ENCODE results near the gene SWI5.

The SWI5 gene

DNA sequence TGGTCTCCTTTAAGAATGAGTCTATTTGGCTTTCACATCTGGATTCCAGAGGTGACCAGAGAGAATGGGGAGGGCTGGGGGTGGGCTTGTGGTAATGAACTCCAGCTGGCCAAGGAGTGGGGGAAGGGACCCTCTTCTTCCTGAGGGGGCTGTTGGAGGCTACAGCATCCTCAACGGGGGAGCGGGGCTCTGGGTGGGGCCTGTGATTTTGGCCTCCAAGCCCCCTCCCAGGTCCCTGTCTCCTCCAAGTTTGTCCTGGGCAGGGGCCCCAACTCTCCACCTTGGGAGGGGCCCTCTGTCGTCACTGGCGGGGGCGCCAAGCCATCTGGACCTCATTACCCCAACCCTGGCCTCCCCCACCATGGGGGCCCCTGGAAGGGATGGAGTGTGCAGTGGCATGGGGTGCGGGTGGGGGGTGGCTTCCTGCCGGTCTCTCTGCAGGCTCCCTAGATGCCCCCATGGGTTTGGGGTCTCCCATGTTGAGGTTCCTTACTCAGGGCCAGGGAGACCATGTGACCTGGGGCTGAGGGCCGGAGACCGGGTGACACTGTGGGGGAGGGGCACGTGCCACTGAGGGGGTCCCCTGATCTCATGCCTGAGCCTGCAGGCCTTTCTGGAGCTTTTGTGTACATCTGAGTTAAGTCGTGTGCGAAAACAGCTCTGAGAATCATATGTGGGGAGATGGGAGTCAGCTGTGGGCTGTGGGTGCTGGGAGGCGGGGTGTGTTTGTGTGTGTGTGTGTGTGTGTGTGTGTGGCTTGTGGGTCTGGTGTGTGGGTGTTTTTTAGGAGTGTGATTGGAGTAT lies 32.7 kb upstream of the SWI5 start:
- Histone ChIP-seq H3K4me3 (ENCODE audit: low read length in 2 of 2) (no peak overlapping the region), H3K4me1 (ENCODE audit: control insufficient read depth in 2 of 2, insufficient read depth in 1 of 2, low read depth in 1 of 2, low read length in 2 of 2) (peaks cover 15 to 25% of the 10 kb centered on the region in 2 donors), H3K18ac (ENCODE audit: low read length) (peak overlapping the region; percentile 64), H3K79me1 (ENCODE audit: low read depth, low read length) (no peaks in the 10 kb centered on the region), H3K9ac (ENCODE audit: low read depth, low read length, poor library complexity) (no peak overlapping the region), H2AFZ (ENCODE audit: low read length) (no peak overlapping the region), H2BK120ac (ENCODE audit: low read depth, low read length) (no peak overlapping the region), H2BK15ac (ENCODE audit: low read length) (no peak overlapping the region), H3K4ac (ENCODE audit: low read length) (no peak overlapping the region), H3K27ac (replicated peaks; ENCODE audit: low read length) (no peak overlapping the region), H3K27me3 (ENCODE audit: control insufficient read depth in 3 of 3, insufficient read depth in 3 of 3, low read depth in 1 of 3, low read length in 3 of 3) (no peaks in the 10 kb centered on the region), H3K9me3 (replicated peaks in 1 of 2; ENCODE audit: control insufficient read depth in 2 of 2, insufficient read depth in 1 of 2, low read depth in 1 of 2, low read length in 2 of 2) (no peaks in the 10 kb centered on the region), H2AK5ac (ENCODE audit: low read depth, low read length) (peak overlapping the region; percentile 43), H2BK5ac (ENCODE audit: low read length) (no peak overlapping the region), H2BK12ac (ENCODE audit: low read length) (no peak overlapping the region), H3K14ac (ENCODE audit: low read length) (no peak overlapping the region), H3K36me3 (replicated peaks in 1 of 2; ENCODE audit: control insufficient read depth in 2 of 2, insufficient read depth in 2 of 2, low read length in 2 of 2) (peaks cover 29 to 33% of the 10 kb centered on the region in 2 donors), H4K8ac (ENCODE audit: low read depth, low read length) (no peak overlapping the region), H4K91ac (ENCODE audit: low read depth, low read length, poor library complexity) (no peak overlapping the region), H3K23ac (ENCODE audit: low read depth, low read length, poor library complexity) (no peak overlapping the region), H3K4me2 (ENCODE audit: insufficient read depth, low read length, poor library complexity, severe bottlenecking) (no peak overlapping the region)
- no CpG with 5 or more reads among the region's 13 CpGs for WGBS, 2 donors (ENCODE audit: extremely low coverage in 2 of 2, insufficient read length in 2 of 2, insufficient replicate concordance in 1 of 2)
- no peak for DNase-seq (ENCODE audit: low spot score)

DNA sequence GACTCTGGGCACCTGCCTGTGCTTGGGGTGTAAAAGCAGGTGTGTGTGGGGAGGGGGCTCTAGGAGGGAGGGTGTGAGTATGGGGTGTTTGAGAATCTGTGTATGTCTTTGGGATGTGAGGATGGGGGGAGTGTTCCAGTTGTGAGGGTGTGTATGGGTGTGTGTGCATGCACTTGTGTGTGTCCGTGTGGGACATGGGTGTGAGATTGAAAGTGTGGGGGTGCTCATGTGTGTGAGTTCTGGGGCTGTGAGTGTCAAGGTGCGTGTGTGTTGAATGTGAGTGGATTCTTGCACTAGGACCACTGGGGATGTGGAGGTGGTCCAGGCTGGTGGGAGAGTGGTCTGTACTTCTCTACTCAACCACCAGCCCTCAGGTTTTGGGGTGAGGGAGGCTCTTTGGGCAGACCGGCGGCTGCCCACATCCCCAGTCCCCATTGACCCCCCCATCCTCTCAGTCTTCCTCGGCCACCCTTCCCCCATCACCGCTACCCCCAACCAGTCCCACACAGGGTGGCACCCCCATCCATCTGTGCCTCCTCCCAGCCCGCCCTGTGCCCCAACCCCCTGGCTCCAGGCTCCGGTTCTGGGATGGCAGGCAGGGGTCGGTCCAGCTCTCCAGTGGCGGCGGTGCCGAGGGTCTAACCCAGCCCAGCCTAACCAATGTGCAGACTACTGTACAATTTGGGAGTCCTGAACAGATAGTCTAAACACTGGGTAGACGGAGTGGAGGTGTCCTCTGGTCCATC lies 31.8 kb upstream of the SWI5 start:
- Histone ChIP-seq H3K14ac (ENCODE audit: low read length) (no peak overlapping the region), H3K9me3 (replicated peaks in 1 of 2; ENCODE audit: control insufficient read depth in 2 of 2, insufficient read depth in 1 of 2, low read depth in 1 of 2, low read length in 2 of 2) (peaks cover 0 to 1% of the 10 kb centered on the region in 2 donors), H3K4me2 (ENCODE audit: insufficient read depth, low read length, poor library complexity, severe bottlenecking) (no peak overlapping the region), H4K8ac (ENCODE audit: low read depth, low read length) (no peak overlapping the region), H3K4me3 (ENCODE audit: low read length in 2 of 2) (peak overlapping the region in 1 of 2 donors; percentile 5), H2BK15ac (ENCODE audit: low read length) (no peak overlapping the region), H2AFZ (ENCODE audit: low read length) (peak overlapping the region; percentile 67), H3K4me1 (ENCODE audit: control insufficient read depth in 2 of 2, insufficient read depth in 1 of 2, low read depth in 1 of 2, low read length in 2 of 2) (peaks cover 15 to 25% of the 10 kb centered on the region in 2 donors), H3K27me3 (ENCODE audit: control insufficient read depth in 3 of 3, insufficient read depth in 3 of 3, low read depth in 1 of 3, low read length in 3 of 3) (no peaks in the 10 kb centered on the region), H3K79me1 (ENCODE audit: low read depth, low read length) (no peaks in the 10 kb centered on the region), H2BK120ac (ENCODE audit: low read depth, low read length) (no peak overlapping the region), H3K4ac (ENCODE audit: low read length) (no peak overlapping the region), H2BK12ac (ENCODE audit: low read length) (no peak overlapping the region), H2AK5ac (ENCODE audit: low read depth, low read length) (peak overlapping the region; percentile 60), H3K27ac (replicated peaks; ENCODE audit: low read length) (no peak overlapping the region), H3K9ac (ENCODE audit: low read depth, low read length, poor library complexity) (peak overlapping the region; percentile 63), H3K18ac (ENCODE audit: low read length) (peak overlapping the region; percentile 83), H3K36me3 (replicated peaks in 1 of 2; ENCODE audit: control insufficient read depth in 2 of 2, insufficient read depth in 2 of 2, low read length in 2 of 2) (peaks cover 28 to 32% of the 10 kb centered on the region in 2 donors), H3K23ac (ENCODE audit: low read depth, low read length, poor library complexity) (peak overlapping the region; percentile 75), H2BK5ac (ENCODE audit: low read length) (no peak overlapping the region), H4K91ac (ENCODE audit: low read depth, low read length, poor library complexity) (no peak overlapping the region)
- WGBS, 2 donors (ENCODE audit: extremely low coverage in 2 of 2, insufficient read length in 2 of 2, insufficient replicate concordance in 1 of 2), result no CpG with 5 or more reads among the region's 13 CpGs
- no peak for DNase-seq (ENCODE audit: low spot score)

DNA sequence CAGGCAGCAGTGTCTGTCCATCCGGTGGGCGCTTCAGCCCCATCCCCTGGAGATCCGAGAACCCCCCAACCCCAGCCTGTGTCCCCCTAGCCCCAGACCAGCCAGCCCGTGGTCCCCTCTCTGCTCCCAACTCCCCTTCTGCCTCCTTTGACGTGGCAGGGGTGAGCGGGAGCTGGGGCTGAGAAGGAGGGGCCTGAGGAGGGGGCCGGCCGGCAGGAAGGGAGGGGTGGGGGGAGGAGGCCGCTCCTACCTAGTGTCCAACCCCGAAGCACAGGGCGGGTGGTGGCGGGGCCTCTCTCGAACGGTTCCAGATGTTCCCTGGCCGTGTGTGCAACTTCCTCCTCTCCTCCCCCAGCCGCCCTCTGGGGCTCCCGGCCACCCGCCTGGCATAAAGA lies 31.2 kb upstream of the SWI5 start:
- no peak overlapping the region for H3K27ac ChIP-seq (replicated peaks; ENCODE audit: low read length)
- H3K4me3 ChIP-seq (ENCODE audit: low read length in 2 of 2), result no peak overlapping the region

More for the DNA sequence above, 31.2 kb upstream of the SWI5 start:
- no peak overlapping the region for H2BK120ac ChIP-seq (ENCODE audit: low read depth, low read length)
- H3K4ac ChIP-seq (ENCODE audit: low read length), result no peak overlapping the region
- no peaks in the 10 kb centered on the region for H3K79me1 ChIP-seq (ENCODE audit: low read depth, low read length)
- H3K4me1 ChIP-seq (ENCODE audit: control insufficient read depth in 2 of 2, insufficient read depth in 1 of 2, low read depth in 1 of 2, low read length in 2 of 2), result peaks cover 15 to 25% of the 10 kb centered on the region in 2 donors
- no peak overlapping the region for H4K91ac ChIP-seq (ENCODE audit: low read depth, low read length, poor library complexity)
- H3K36me3 ChIP-seq (replicated peaks in 1 of 2; ENCODE audit: control insufficient read depth in 2 of 2, insufficient read depth in 2 of 2, low read length in 2 of 2), result peaks cover 27 to 28% of the 10 kb centered on the region in 2 donors
- peaks cover 0 to 1% of the 10 kb centered on the region in 2 donors for H3K9me3 ChIP-seq (replicated peaks in 1 of 2; ENCODE audit: control insufficient read depth in 2 of 2, insufficient read depth in 1 of 2, low read depth in 1 of 2, low read length in 2 of 2)
- H3K4me2 ChIP-seq (ENCODE audit: insufficient read depth, low read length, poor library complexity, severe bottlenecking), result no peak overlapping the region
- peak overlapping the region; percentile 67 for H2AFZ ChIP-seq (ENCODE audit: low read length)
- DNase-seq (ENCODE audit: low spot score), result no peak
- peaks cover 0 to 3% (median 0%) of the 10 kb centered on the region in 3 experiments for H3K27me3 ChIP-seq (ENCODE audit: control insufficient read depth in 3 of 3, insufficient read depth in 3 of 3, low read depth in 1 of 3, low read length in 3 of 3)
- no CpG with 5 or more reads among the region's 18 CpGs for WGBS, 2 donors (ENCODE audit: extremely low coverage in 2 of 2, insufficient read length in 2 of 2, insufficient replicate concordance in 1 of 2)
- no peak overlapping the region for H2BK15ac ChIP-seq (ENCODE audit: low read length)
- H2AK5ac ChIP-seq (ENCODE audit: low read depth, low read length), result peak overlapping the region; percentile 60
- H3K14ac ChIP-seq (ENCODE audit: low read length), result no peak overlapping the region
- no peak overlapping the region for H3K9ac ChIP-seq (ENCODE audit: low read depth, low read length, poor library complexity)
- no peak overlapping the region for H3K23ac ChIP-seq (ENCODE audit: low read depth, low read length, poor library complexity)
- no peak overlapping the region for H2BK5ac ChIP-seq (ENCODE audit: low read length)
- no peak overlapping the region for H3K18ac ChIP-seq (ENCODE audit: low read length)
- H2BK12ac ChIP-seq (ENCODE audit: low read length), result no peak overlapping the region
- H4K8ac ChIP-seq (ENCODE audit: low read depth, low read length), result no peak overlapping the region

Data from neuronal stem cell (in vitro differentiated cells).